ENCODE measurements around the gene TGM2. TPM values are rescaled to one million over a fixed set of nuclear protein-coding genes. Genes with fewer than 3 reads are reported as not detected.
A peak's percentile ranks its signal among the peaks of the same experiment; 100 is the strongest.

Gene TGM2
- total RNA-seq, 4 donors from 2014 or later = 170 to 385 (median 212) TPM

- H3K4me3 ChIP-seq = no peak overlapping the region
- TF ChIP-seq POLR2AphosphoS5 (IDR thresholded peaks at IDR 0.05) (peak; percentile 3 to 54), EP300 (IDR thresholded peaks at IDR 0.05) (no peak)
- no peaks in the 10 kb centered on the region for H3K9me3 ChIP-seq
- DNase-seq (ENCODE audit: extremely low spot score) = no peak
- peak overlapping the region; percentile 20 to 42 (median 30) for H3K27ac ChIP-seq (replicated peaks in 1 of 4)
- no peaks in the 10 kb centered on the region for H3K36me3 ChIP-seq
- no peaks in the 10 kb centered on the region for H3K27me3 ChIP-seq
- intact Hi-C loops (cut with DNase I) = loop anchor here (5.0 kb wide), 2 partner anchors 54 to 111 kb away; no protein-coding TSS in a partner anchor
- H3K4me1 ChIP-seq = peaks cover 34 to 65% (median 60%) of the 10 kb centered on the region in 4 donors
- WGBS = 25% methylated on average over 6 of the region's 7 CpGs
Measured at GRCh38 chr20:38167851-38168760, 3.0 kb upstream of the TGM2 start.

- DNase-seq (ENCODE audit: extremely low spot score) = no peak
- TF ChIP-seq POLR2A (IDR thresholded peaks at IDR 0.05; ENCODE audit: low read depth) = no peak
- no peak for TF ChIP-seq EP300 (IDR thresholded peaks at IDR 0.05)
- TF ChIP-seq CTCF (IDR thresholded peaks at IDR 0.05) = no peak
- TF ChIP-seq POLR2AphosphoS5 (IDR thresholded peaks at IDR 0.05) = no peak
- Histone ChIP-seq H3K4me3 (no peak overlapping the region), H3K9me3 (no peaks in the 10 kb centered on the region), H3K27ac (replicated peaks in 1 of 4) (peak overlapping the region in 3 of 4 donors; percentile 20 to 42 (median 32)), H3K27me3 (no peaks in the 10 kb centered on the region), H3K4me1 (peaks cover 40 to 72% (median 63%) of the 10 kb centered on the region in 4 donors), H3K36me3 (no peaks in the 10 kb centered on the region)
- intact Hi-C loops (cut with DNase I) = loop anchor here (5.0 kb wide), 2 partner anchors 55 to 110 kb away; no protein-coding TSS in a partner anchor
- WGBS = 97% methylated on average over 8 of the region's 8 CpGs
Measured at GRCh38 chr20:38167328-38167850, 2.3 kb upstream of the TGM2 start.

- TF ChIP-seq POLR2A (IDR thresholded peaks at IDR 0.05; ENCODE audit: low read depth) (no peak), EP300 (IDR thresholded peaks at IDR 0.05) (no peak), CTCF (IDR thresholded peaks at IDR 0.05) (no peak), POLR2AphosphoS5 (IDR thresholded peaks at IDR 0.05) (no peak)
- H3K9me3 ChIP-seq = no peaks in the 10 kb centered on the region
- H3K27ac ChIP-seq (replicated peaks in 1 of 4) = peak overlapping the region in 2 of 4 donors; percentile 39 to 93
- no peak for DNase-seq (ENCODE audit: extremely low spot score)
- intact Hi-C loops (cut with DNase I) = loop anchor here (5.0 kb wide), 2 partner anchors 56 to 109 kb away; no protein-coding TSS in a partner anchor
- no peaks in the 10 kb centered on the region for H3K27me3 ChIP-seq
- H3K36me3 ChIP-seq = peaks cover 0 to under 1% (median 0%) of the 10 kb centered on the region in 4 donors
- WGBS = 76% methylated on average over 11 of the region's 11 CpGs
- no peak overlapping the region for H3K4me3 ChIP-seq
- H3K4me1 ChIP-seq = peaks cover 44 to 78% (median 67%) of the 10 kb centered on the region in 4 donors
Measured at GRCh38 chr20:38166703-38167233, 1.7 kb upstream of the TGM2 start.

GRCh38 chr20:38165966-38166702, 1.1 kb upstream of the TGM2 start:
- Histone ChIP-seq H3K4me3 (peak overlapping the region; percentile 60 to 66 (median 66)), H3K4me1 (peaks cover 51 to 83% (median 73%) of the 10 kb centered on the region in 4 donors), H3K27me3 (no peaks in the 10 kb centered on the region), H3K9me3 (no peaks in the 10 kb centered on the region), H3K27ac (replicated peaks in 1 of 4) (peak overlapping the region; percentile 80 to 93 (median 87)), H3K36me3 (peaks cover 0 to 7% (median 4%) of the 10 kb centered on the region in 4 donors)
- intact Hi-C loops (cut with DNase I) = loop anchor here (1.0 to 5.0 kb wide), 3 partner anchors 56 to 109 kb away; no protein-coding TSS in a partner anchor
- no peak for DNase-seq (ENCODE audit: extremely low spot score)
- TF ChIP-seq CTCF (IDR thresholded peaks at IDR 0.05) (no peak), EP300 (IDR thresholded peaks at IDR 0.05) (no peak), POLR2AphosphoS5 (IDR thresholded peaks at IDR 0.05) (no peak), POLR2A (IDR thresholded peaks at IDR 0.05; ENCODE audit: low read depth) (no peak)
- 76% methylated on average over 11 of the region's 11 CpGs for WGBS

Measured in esophagus muscularis mucosa (tissue), 4 donors.